NCI-H2171 (cell line): ENCODE results near the gene CHRDL1.
A peak's percentile ranks its signal among the peaks of the same experiment; 100 is the strongest.
"Not testable (repeated sequence)": the region's sequence is repeated elsewhere in the genome, so short reads cannot be mapped to it uniquely, and the experiment has no call there.

Experiments
- DNase-seq: peaks from one replicate; lab custom pipeline; 2025; lab: John Stamatoyannopoulos, UW

The CHRDL1 gene, protein sequence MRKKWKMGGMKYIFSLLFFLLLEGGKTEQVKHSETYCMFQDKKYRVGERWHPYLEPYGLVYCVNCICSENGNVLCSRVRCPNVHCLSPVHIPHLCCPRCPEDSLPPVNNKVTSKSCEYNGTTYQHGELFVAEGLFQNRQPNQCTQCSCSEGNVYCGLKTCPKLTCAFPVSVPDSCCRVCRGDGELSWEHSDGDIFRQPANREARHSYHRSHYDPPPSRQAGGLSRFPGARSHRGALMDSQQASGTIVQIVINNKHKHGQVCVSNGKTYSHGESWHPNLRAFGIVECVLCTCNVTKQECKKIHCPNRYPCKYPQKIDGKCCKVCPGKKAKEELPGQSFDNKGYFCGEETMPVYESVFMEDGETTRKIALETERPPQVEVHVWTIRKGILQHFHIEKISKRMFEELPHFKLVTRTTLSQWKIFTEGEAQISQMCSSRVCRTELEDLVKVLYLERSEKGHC

DNA sequence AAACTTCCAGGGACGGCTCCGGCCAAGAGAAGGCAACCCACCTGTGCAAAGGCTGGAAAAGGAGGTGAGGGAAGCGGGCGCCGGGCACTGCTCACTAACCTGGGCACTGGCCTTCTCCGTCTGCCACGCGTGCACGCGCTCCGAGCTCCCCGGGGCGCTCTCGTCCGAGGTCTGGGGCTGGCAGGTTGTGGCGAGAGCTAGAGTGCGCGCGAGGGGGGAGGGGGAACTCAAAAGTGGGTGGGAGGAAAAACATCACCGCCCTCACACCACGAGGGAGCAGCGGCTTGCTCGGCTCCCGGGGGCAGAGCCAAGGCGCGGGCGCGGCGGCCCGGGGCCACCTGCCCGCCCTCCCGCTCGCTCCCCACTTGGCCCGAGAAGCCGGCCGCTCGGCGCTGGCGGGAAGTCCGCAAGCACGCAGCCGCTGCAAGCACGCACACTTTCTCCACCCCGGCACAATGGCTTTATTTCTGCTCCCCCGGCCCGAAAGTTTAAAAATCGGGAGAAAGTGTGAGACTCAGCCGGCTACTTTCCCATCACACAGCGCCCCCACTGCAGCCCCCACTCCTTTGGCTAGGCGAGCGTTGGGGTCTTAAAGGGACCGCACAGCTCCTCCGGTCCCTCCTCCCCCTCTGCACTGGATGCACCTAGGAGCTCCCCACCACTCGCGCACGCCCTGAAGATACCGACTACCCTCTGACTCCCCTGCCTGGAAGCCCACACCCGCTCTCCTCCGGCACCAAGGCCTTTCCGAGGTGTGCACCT, at the start of gene CHRDL1:
Gene CHRDL1 (minus strand): TSS at position 173 of the 762 bp plus-strand sequence. CDS start 3,636 bp downstream, outside the sequence.
- peak; percentile 19 for DNase-seq

DNA sequence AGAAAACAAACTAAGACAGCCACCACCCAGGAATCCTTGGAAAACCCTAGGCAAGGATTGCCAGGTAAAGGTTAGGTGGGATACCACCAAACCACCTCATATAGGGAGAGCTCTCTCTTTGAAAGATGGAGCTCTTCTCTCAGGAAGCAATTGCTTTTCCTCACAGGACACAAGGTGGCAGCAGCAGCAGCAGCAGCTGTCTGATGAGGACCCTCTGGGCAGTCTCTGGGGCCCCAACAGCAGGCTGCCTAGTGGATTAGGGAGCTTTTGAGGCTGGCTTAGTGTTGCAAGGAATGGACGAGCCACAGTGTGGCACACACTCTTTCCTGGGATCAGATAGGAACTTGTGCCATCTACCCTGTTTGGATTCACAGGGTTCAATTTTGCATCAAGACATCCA, 41.4 kb upstream of the CHRDL1 start:
- no peak for DNase-seq

DNA sequence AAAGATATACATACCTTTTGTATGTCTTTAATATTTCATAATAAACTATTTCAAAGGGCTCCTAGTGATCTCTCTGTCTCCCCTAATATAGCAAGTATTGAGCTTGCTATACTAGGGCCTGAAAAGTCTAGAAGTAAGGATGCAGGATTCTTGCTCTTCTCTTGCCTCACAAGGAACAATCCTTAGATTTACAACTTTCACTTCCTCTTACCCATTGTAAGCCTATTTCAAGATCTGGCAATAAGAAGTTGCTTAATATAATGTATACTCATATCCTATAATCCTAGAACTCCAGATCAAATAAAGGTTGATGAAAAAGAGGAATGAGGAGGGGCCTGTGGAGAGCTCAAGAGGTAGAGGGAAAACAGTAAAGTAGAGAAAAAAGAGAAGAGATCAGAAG, 40.8 kb upstream of the CHRDL1 start:
- no peak for DNase-seq

DNA sequence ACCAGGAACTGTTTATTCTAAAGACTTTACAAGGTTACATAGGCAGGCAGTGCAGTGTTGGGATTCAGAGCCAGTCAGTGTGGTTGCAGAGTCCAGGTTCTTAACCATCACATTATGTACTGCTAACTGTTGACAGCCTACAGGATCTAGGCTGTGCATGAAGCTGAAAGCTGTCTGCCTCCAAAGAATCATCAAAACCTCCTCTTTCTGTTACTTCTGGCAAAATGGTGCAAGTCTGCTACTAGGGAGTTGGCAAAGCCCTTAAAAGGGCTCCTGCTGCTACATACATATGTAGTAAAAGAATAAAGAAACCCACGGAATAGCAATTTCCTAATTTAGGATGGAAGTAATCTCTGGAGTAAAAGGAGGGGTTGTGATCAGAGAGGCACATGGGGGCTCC, 40.4 kb upstream of the CHRDL1 start:
- DNase-seq: no peak

DNA sequence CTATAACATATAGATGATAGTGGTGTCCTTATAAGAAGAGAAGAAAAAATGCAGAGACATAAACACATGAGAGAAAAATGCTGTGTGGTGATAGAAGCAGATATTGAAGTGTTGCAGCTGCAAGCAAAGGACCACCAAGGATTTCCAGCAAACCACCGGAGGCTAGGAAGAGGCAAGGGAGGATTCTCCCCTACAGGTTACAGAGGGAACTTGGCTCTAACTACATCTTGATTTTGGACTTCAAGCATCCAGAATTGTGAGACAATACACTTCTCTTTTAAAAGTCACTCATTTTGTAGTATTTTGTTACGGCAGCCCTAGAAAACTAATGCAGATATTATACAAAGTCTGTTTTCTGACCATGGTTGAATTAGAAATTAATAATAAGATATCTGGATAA, 30.4 kb upstream of the CHRDL1 start:
- DNase-seq: no peak

DNA sequence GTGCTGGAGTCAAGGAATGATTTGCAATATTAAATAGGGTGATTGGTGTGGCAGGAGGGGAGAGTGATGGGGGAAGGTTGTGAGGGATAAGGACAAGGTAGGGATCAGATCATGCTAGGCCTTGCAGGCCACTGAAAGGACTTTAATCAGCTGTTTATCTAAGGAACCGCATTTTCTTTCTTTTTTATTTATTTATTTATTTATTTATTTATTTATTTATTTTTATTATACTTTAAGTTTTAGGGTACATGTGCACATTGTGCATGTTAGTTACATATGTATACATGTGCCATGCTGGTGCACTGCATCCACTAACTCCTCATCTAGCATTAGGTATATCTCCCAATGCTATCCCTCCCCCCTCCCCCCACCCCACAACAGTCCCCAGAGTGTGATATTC, 20.9 kb upstream of the CHRDL1 start:
- not testable (repeated sequence) for DNase-seq

DNA sequence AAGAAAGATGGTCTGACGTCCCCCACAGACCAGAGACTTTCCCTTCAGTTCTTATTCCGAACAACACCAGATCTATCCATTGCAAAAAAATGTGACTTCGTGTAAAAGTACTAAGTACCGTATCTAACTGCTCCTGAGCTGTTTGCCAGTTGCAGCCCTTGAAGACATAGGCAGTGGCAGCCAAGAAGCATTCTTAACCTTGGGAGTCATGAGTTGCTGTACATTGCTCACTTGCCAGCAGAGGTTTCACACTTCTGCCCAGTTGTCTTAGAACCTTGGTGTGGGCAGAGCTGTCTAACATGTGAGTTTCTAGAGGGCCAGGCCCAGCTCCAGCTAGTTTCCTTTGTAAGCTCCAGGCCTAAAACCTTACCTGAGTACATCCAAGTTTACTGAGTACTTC, 10.5 kb upstream of the CHRDL1 start:
- DNase-seq: no peak

DNA sequence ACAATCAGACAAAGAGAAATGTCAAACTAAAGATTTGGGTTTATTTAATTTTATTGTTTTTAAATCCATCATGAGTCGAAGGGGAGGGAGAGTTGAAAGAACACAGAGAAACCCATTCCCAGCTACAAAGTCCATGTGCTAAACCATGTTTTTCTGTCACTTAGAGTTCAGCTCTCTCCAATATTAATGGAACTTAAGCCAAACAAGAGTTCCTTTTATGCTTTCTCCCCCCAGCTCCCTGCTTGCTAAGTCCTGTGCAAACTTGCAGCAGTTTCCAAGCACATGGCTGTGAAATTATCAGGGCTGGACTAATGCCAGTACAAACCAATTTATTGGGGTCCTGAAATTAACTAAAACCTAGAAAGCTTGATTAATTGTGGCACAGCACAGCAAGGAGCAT, 9.7 kb upstream of the CHRDL1 start:
- no peak for DNase-seq

DNA sequence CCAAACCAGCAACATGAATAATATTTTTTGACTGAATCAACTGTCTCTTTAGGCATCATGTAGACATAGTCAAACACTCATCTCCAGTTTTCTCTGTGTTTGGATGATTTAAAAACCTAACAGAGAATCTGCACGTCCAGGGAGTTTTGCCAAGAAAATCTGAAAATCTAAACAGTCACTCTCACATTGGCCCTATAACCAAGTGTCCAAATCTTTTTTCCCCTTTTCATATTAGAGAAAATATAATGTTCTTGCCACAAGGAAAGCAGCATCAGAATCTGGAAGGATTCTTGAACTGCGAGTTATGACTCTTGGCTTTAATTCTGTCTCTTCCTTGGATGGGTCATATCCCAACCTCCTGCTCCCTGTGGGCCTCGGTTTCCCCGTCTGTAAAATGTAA, 8.8 kb upstream of the CHRDL1 start:
- DNase-seq: no peak

DNA sequence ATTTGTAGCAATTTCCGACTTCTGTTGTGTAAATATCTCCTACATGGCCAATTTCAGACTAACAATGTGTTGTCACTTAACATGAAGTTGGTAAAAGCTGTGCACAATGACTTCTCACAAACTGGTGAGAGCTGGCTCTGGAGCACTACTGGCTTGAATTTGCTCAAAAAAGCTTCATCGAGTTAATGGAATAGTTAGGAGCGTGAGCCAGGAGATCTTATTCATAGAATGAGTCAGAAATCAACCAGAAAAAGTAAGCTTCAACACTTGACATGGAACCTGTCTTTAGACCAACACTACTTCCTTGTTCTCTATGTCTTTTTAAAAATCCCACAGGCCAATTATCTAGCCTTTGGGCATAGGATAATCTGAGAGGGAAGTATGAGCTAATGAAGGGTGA, 7.9 kb upstream of the CHRDL1 start:
- no peak for DNase-seq

DNA sequence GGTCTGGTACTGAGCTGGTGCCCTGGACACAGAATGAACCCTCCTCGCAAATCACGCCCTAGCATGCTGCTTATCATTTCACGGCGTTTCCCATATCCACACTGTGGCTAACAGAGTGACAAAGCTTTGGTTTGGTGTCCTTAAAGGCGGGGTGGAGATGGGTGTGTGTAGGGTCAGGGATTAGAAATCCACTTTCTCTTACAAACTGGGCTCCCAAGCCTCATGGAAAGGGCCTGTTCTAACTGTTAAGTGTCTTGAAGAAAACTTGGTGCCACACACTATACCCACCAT, 735 bp upstream of the CHRDL1 start:
- no peak for DNase-seq

DNA sequence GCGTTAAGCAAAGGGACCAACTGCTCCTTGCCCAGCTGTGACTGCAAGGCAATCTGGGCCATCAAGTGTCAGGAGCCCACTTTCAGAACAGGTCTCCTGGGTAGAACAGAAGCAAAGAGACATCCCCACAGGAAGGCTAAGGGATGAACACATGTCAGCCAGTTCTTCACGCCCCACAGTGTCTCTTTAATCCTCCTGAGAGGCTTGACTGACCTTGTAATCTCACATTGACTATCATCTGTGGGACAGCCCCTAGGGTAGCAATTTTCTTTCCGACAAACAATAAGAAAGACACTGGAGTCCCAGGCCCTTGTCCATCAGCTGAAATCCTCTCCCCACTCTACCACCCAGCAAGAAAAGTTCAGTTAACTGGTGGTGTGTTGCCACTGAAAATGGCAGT, 1.0 kb downstream of the CHRDL1 start:
- no peak for DNase-seq

DNA sequence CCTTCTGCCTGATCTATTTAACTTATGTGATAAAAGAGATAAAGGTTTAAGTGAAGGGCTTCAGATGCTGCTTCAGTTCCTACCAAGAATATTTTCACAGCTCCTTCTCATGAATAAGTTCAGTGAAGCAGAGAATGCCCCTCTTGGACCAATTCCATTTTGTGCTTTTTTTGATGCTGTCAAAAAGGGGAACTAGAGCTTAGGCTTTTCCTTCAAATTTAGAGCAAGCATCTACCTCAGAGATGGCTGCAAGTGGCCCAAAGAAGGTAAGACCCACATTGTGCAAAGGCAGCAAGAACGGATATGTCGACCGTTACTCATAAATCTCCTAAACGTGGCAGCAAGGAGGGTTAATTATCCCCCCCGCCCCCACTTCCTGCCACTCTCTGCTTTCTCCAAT, 4.5 kb downstream of the CHRDL1 start:
- DNase-seq: no peak

DNA sequence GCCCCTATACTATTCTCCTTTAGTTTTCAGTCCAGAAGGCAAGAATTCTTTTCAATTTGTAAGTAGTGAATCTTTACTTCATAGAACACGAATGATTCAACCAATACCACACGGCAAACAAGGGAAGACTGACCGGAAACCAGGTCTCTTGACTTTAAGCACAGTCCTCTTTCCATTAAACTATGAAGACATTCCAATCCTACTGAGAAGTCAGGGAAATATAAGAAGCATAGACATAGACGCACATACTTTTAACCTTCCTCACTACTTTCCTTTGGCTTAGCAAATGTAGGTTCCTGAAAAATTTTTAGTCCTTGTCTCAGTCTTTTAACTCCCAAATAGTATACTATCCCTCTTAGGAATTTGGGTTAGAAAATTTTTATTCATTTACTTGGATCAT, 9.1 kb downstream of the CHRDL1 start:
- DNase-seq: no peak

DNA sequence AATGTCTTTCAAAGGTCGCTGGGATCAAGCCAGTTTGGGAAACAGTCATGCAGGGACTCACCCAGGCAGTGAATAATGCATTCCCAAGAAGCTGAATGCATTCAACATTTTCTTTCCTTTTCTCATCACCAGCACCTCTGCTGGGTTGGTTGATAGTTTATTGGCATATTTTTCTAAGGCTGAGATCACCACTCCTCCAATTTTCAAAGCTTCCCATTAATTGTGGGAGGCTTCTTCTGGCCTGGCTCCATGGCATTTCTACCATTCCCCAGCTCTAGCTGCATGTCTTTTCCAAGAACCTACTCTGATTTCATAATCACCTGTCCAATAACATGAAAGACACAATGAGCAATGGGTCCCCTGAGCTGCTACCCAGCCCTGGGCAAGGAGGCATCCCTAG, 35.8 kb downstream of the CHRDL1 start:
- DNase-seq: no peak

DNA sequence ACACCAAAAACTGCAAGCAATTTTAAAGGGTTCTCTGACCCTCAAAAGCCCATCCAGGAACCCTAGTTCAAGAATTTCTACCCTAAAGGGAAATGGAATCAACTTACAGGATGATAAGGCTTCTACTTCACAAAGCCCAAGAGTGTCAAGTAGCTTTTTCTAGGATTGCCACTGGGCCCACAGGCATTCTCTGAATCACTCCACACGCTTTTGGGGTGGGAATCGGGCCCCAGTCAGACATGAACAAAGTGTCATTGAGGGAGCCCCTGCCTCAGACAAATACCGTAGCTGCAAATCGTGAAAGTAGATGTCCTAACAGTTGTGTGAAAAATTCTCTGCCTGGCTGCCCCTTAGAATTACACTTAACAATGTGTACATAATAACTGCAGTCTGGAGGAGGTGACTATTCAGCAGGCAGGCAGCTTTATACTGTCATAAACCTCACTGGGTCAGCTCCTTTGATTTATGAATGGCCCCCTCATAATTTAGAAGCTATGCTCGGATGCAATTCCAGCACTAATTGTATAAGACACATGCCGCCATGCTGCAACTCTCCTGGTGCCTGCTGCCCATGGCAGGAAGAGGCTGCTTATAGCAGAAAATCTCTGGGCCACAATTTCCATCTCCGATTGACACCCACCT, 36.7 kb downstream of the CHRDL1 start:
- DNase-seq: no peak

DNA sequence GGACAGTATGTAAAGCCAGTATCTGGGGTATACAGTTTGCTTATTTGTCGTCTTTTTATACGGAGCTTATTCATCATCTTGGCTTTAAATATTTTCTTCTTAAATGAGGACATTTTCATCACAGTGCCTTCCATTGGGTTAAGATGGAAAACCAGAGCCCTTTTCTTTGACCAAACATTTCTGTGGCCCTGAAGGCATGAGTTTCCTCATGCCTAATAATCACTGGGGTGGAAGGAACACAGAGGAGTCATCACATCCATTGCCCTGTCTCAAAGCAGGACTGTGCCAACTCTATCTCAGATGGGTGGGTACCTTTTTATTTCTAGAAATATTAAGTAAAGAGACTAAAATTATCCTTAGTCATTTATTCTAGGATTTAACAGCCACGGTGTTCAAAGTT, 40.0 kb downstream of the CHRDL1 start:
- DNase-seq: no peak

DNA sequence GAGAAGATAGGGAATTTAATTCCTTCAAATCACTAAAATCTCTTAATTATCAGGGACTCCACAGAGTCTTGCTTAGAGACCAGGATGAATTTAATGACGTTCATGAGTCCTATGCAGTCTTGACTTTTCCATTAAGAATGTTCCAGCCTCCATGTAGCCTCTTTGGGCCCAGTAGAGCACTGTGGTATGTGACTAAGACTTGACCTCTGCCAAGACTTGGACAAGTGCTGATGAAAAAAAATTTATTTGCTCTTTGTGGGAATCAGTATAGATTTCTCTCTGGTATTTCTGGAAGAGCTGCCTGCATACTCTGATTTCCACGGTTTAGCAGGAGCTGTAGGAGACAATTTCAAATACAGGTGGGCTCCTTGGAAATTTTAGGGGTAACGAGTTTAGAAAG, 40.6 kb downstream of the CHRDL1 start:
- no peak for DNase-seq

DNA sequence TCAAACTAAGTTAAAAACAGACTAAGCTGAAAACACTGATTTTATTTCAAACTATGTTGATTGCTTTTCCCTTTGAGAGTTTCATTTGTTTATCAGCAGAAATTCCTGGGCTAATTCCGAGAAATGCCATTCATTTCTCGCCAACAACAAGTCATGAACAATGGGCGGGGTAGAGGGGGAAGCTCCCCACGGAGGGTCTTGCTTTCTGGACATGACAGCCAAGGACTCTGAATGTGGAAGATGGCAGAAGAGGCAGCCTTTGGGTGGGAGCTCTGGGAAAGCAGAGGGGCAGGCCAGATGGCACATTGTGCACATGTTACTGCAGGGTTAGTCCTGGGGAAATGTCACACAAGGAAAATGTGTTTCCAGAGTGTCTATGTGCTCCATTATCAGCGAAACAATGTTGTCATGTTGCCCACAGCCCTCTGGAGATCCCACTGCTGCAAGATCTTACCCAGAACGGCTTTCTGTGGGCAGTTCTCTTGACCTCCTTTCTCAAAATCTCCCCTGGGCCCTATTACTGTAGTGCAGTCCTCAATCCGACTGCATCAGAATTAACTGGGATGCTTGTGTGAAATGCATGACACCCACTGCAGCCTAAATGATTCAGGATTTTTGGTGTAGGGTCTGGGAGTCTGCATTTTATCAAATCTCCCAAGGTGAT, 45.0 kb downstream of the CHRDL1 start:
- DNase-seq: no peak

DNA sequence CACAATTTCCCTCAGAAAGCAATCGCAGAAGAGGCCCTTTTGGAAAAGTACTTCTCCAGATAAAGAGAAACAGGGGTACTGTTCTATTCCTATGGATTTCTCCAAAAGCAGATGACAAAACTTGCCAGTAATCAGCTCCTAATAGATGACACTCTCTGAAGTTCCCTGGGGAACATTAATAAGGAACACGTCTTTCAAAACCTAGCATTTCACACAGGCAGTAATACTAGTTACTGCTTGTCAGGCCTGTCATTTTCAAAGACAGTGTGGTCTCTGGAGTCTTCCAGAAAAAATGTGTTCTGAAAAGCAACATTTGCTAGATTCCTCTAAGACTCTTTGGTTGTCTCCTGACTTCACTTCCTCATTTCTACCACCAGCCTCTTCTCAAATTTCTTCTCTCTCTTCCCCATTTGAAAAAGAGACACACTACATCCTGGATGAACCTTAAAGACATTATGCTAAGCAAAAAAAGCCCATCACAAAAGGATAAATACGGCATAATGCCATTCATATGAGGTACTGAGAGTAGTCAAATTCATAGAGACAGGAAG, 47.3 kb downstream of the CHRDL1 start:
- DNase-seq: no peak

DNA sequence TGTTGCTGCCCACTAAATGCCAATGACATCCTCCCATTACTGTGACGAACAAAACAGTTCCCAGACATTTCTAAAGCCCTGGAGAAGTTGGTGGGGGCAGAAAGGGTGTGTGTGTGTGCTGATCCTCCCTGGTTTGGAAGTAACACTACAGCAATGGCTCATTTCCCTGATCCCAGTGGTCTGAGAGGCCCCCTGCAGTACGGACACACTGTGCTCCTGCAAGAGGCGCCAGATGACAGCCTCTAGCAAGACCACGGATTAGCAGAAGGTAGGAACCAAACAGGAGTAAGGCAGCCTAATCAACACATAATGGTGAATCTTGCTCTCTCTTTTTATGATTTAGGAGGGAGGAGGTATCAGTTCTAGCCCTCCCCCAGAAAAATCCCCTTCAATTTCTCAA, 49.6 kb downstream of the CHRDL1 start:
- DNase-seq: no peak

DNA sequence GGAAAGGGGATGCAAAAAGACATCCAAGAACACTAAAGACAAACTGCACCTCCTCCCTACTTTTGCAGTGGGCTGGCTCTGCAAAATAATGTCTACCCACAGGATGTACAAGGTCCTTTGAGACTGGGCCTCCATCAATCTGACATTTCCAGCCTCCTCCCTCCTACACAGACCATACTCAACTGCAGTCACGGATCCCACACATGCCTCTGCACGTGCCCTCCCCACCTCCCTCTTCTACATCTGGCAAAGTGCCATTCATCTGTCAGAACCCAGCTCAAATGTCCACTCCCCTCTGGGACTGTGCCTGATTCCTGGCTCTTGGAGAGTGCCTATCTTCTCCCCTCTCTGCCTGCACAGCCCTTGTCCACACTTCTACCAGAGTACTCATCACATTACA, 50.3 kb downstream of the CHRDL1 start:
- peak; percentile 29 for DNase-seq
